ENCODE data around the gene TTLL3. TPM values are rescaled to one million over a fixed set of nuclear protein-coding genes. Genes with fewer than 3 reads are reported as not detected.

TTLL3 gene
- total RNA-seq, result 24.4 and 90.3 TPM in 2 replicates

GRCh38 chr3:9809615-9810432, at the start of gene TTLL3:
TTLL3 (plus strand) TSS chr3:9810262; CDS start chr3:9810662, 400 bp downstream.

GRCh38 chr3:9769426-9770275, 40.4 kb upstream of the TTLL3 start, which contains the start of gene CAMK1:
CAMK1 (minus strand) TSS chr3:9769947; CDS start chr3:9767749, 2,198 bp downstream.

GRCh38 chr3:9792405-9793160, 17.5 kb upstream of the TTLL3 start, which contains the start of the genes ARPC4 and TADA3:
ARPC4 (plus strand) TSS chr3:9793082; CDS start chr3:9793122, 40 bp downstream.
TADA3 (minus strand) TSS chr3:9792473; CDS start chr3:9791466, 1,007 bp downstream.

GRCh38 chr3:9843715-9844438, 33.8 kb downstream of the TTLL3 start, which contains the start of gene RPUSD3:
RPUSD3 (minus strand) TSS chr3:9844008; CDS start chr3:9843990, 18 bp downstream.

GRCh38 chr3:9879830-9880549, 69.9 kb downstream of the TTLL3 start, which contains the start of gene CIDEC:
CIDEC (minus strand) TSS chr3:9880253; CDS start chr3:9878486, 1,767 bp downstream.

Other genes with a start within 250 kb of the TTLL3 start
- gene MTMR14, start 160.8 kb upstream of the TTLL3 start, total RNA-seq, result 27.9 and 36.7 TPM in 2 replicates
- gene CPNE9, start 106.4 kb upstream of the TTLL3 start, total RNA-seq, result not detected in 2 replicates
- gene BRPF1, start 78.5 kb upstream of the TTLL3 start, total RNA-seq, result 18.5 and 18.8 TPM in 2 replicates
- 27.1 and 29.4 TPM in 2 replicates for gene OGG1, start 60.3 kb upstream of the TTLL3 start, total RNA-seq
- 1.6 and 2.5 TPM in 2 replicates for gene CAMK1, start 40.3 kb upstream of the TTLL3 start, total RNA-seq
- 71.1 and 83.3 TPM in 2 replicates for gene TADA3, start 17.8 kb upstream of the TTLL3 start, total RNA-seq
- gene ARPC4, start 17.2 kb upstream of the TTLL3 start, total RNA-seq, result 159 and 256 TPM in 2 replicates
- 53.8 and 120 TPM in 2 replicates for gene RPUSD3, start 33.7 kb downstream of the TTLL3 start, total RNA-seq
- gene CIDEC, start 70.0 kb downstream of the TTLL3 start, total RNA-seq, result 3.5 and 5.1 TPM in 2 replicates
- gene JAGN1, start 80.3 kb downstream of the TTLL3 start, total RNA-seq, result 53.0 and 72.9 TPM in 2 replicates
- 44.7 and 50.6 TPM in 2 replicates for gene IL17RE, start 92.6 kb downstream of the TTLL3 start, total RNA-seq
- 365 and 408 TPM in 2 replicates for gene IL17RC, start 106.8 kb downstream of the TTLL3 start, total RNA-seq
- 33.5 and 40.8 TPM in 2 replicates for gene CRELD1, start 123.6 kb downstream of the TTLL3 start, total RNA-seq
- gene PRRT3, start 142.1 kb downstream of the TTLL3 start, total RNA-seq, result 1.8 and 3.1 TPM in 2 replicates
- 33.4 and 41.2 TPM in 2 replicates for gene EMC3, start 176.6 kb downstream of the TTLL3 start, total RNA-seq
- gene FANCD2, start 216.2 kb downstream of the TTLL3 start, total RNA-seq, result 6.3 and 9.7 TPM in 2 replicates